Rectal smooth muscle tissue (tissue), 1 donor: ENCODE measurements around the gene SIGMAR1.

Source experiments
- H3K27ac ChIP-seq: one replicate; pipeline ENCODE4 v1.7.0; 2013; ENCODE audit warnings: low read depth, low read length, inconsistent platforms
- H3K27me3 ChIP-seq: one replicate; pipeline ENCODE4 v1.7.0; 2013; ENCODE audit warnings: low read length; ENCODE audit not compliant: control insufficient read depth, insufficient read depth
- H3K36me3 ChIP-seq: one replicate; pipeline ENCODE4 v1.7.0; 2013; ENCODE audit warnings: low read length; ENCODE audit not compliant: control insufficient read depth, insufficient read depth
- H3K4me1 ChIP-seq: one replicate; pipeline ENCODE4 v1.7.0; 2013; ENCODE audit warnings: low read length; ENCODE audit not compliant: control insufficient read depth, insufficient read depth
- H3K4me3 ChIP-seq: one replicate; pipeline ENCODE4 v1.7.0; 2013; ENCODE audit warnings: low read length
- H3K9ac ChIP-seq: one replicate; pipeline ENCODE4 v1.7.0; 2013; ENCODE audit warnings: low read length

SIGMAR1 gene

DNA sequence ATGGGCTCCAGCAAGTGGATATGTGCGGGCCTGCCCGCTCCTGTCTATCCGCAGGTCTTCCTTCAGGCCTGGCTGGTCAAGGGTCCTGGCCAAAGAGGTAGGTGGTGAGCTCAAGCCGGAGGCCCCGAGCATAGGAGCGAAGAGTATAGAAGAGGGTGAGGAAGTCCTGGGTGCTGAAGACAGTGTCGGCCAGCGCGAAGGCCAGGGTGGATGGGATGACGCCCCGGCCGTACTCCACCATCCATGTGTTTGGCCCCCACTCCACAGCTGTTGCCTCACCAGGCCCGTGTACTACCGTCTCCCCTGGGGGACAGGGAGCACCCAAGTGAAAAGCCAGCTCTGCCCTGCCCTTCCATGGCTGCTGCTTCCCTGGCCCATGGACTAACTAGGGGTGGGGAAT, 2.0 kb downstream of the SIGMAR1 start:
- peaks cover 15% of the 10 kb centered on the region for H3K4me1 ChIP-seq
- no peak overlapping the region for H3K27ac ChIP-seq
- peaks cover under 1% of the 10 kb centered on the region for H3K27me3 ChIP-seq
- H3K4me3 ChIP-seq, result no peak overlapping the region
- H3K36me3 ChIP-seq, result peaks cover 8% of the 10 kb centered on the region
- H3K9ac ChIP-seq, result no peak overlapping the region

DNA sequence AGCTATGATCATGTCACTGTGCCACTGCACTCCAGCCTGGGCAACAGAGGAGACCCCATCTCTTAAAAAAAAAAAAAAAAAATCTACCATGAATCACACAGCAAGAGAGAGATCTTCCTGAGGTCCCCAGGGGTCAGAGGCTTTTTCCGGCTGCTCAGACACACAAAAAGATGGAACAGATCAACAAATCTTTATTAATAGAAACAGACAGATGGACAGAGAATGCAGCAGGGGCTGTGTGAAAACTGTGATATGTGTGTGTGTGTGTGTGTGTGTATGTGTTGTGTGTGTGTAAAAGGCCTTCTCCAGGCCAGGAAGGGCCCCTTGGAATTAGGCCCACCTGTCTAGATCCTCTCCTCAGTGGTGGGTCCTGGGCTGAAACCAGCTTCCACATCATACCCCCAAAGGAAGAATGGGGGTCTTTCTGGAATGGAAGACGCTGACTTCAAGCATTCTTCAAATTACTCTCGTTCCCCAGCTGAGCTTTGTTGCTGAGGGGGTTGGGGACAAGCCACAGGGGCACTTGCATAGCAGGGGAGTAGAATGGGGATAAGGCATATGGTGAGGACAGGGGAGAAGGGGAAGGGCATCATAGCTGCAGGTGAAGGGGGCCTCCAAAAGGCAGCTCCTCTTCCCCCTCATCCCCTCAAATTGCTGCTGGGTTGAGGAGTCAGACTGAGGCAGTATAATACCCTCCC, 2.9 kb downstream of the SIGMAR1 start:
- Histone ChIP-seq H3K27me3 (peaks cover 9% of the 10 kb centered on the region), H3K4me3 (no peak overlapping the region), H3K4me1 (peaks cover 15% of the 10 kb centered on the region), H3K27ac (no peak overlapping the region), H3K36me3 (peaks cover 8% of the 10 kb centered on the region), H3K9ac (no peak overlapping the region)

DNA sequence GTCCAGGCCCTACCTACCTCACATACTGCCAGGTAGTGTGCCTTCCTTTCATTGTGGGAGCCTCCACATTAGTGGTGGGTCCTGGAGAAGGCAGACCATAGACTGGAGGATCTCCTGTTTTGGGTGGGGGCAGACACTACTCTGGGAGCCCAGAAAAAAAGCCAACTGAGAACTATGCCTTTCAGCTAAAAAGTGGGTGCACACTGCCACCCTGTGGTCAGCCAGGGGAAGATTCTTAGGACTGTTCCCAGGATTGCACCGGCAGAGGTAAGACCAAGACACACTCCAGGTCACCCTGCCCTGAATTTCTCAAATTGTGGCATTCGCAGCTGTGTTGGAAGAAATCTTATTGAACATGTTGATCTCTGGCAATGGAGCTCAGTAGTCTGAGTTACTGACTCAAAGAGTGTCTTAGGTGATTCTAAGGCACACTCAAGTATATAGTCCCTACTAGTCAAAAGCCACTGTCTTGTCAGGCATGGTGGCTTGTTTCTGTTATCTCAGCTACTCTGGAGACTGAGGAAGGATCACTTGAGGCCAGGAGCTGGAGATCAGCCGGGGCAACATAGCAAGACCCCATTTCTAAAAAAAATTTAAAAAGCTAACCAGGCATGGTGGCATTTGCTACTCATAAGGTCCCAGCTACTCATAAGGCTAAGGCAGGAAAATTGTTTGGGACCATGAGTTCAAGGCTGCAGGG, 3.6 kb downstream of the SIGMAR1 start:
- no peak overlapping the region for H3K27ac ChIP-seq

DNA sequence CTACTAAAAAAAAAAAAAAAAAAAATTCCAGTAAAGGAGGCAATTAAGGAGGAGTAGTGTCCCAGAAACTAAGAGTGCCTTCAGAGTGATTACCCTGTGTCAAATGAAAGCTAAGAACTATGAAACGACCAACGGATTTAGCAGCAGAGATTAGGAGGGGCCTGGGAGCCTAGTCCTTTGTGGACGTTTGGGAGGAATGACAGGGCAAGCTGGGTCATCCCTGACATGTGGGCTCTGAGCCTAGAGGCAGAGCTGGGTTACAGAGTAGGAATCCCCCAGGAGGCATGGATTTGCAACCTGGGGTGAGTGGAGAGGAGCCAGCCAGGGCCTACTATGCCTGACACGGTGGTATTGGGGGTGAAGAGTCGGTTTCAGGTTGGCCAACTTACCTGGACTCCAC, 4.4 kb downstream of the SIGMAR1 start:
- H3K27ac ChIP-seq, result no peak overlapping the region
- H3K4me1 ChIP-seq, result peaks cover 16% of the 10 kb centered on the region

More for the DNA sequence above, 3.6 kb downstream of the SIGMAR1 start:
- H3K36me3 ChIP-seq, result peaks cover 8% of the 10 kb centered on the region
- no peak overlapping the region for H3K4me3 ChIP-seq
- H3K4me1 ChIP-seq, result peaks cover 15% of the 10 kb centered on the region
- peaks cover 15% of the 10 kb centered on the region for H3K27me3 ChIP-seq
- H3K9ac ChIP-seq, result no peak overlapping the region

DNA sequence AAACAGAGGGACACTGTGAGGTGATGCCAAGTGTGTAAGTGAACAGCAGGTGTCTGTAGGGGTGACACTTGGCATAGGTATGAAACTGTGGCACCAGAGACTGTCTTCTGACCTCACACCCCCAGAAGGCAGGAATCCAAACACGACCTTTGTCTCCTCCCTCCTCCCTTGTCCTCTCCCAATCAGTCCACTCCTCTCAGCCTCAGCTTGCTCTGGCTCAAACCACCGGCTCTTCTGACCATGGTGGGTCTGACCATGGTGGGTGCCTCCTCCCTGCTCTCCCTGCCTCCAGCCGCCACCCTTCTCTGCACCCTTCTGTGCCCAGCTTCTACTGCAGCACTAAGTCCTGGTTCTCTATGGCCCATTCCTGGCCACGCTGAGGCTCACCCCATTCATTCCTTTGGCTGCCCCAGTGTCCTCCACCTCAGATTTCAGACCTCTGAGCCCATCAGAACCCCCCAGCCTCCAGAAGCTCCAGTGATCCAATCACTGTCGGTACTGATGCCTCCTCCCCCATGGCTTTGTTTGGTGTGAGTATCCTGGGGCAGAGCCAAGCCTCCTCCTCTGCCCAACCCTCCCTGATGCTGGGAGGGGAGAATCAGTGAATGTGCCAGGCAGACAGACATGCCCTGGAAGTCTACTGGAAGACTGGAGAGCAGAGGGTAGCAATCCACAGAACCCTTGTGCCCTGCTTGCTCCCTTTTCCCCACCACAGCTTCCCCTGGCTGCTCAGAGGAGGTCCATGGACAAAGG, 7.0 kb downstream of the SIGMAR1 start:
- no peak overlapping the region for H3K4me3 ChIP-seq
- H3K4me1 ChIP-seq, result peaks cover 5% of the 10 kb centered on the region
- no peak overlapping the region for H3K9ac ChIP-seq
- peaks cover 45% of the 10 kb centered on the region for H3K27me3 ChIP-seq
- H3K36me3 ChIP-seq, result peaks cover 7% of the 10 kb centered on the region
- H3K27ac ChIP-seq, result no peak overlapping the region

More for the DNA sequence above, 4.4 kb downstream of the SIGMAR1 start:
- peaks cover 19% of the 10 kb centered on the region for H3K27me3 ChIP-seq
- peaks cover 8% of the 10 kb centered on the region for H3K36me3 ChIP-seq
- no peak overlapping the region for H3K9ac ChIP-seq
- no peak overlapping the region for H3K4me3 ChIP-seq

- Histone ChIP-seq H3K27me3 (peaks cover 53% of the 10 kb centered on the region), H3K4me3 (peak overlapping the region; percentile 40), H3K9ac (no peak overlapping the region)
Measured at GRCh38 chr9:34629491-34629808, 8.1 kb downstream of the SIGMAR1 start.

DNA sequence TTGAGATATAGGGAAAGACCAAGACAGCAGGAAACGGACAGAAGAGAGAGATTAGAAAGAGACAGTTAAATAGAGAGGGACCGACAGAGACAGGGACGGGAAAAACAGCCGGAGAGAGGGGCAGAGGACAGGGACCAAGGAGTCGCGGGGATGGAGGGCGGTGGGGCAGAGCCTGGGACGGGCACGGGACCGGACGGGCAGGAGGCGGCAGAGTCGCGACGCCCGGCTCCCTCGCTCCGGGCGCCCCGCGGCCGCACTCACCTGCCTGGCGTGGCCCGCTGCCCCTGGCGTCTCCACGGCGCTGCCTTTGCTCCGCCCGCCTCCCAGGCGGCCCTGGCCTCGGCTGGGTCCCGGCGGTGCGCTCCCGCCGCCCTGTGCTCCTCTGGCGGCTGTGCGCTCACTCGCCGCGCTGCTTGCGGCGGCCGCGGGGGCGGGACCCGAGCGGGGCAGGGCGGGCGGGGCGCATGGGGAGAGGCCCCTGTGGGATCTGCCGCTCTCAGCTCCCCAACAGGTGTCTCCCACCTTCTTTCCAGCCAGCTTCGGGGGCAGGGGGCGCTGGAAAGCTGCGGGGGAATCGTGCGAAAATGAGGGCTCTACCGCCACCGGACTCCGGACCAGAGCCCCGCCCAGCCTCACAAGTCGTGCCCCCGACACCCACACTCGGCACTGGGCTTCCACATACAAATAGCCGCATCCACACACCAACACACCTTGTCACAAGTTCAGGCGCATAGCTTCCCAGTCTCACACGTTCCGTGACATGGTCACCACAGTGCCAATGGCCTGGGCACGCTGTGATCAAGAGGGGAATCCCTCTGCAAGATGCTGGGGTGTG, 8.7 kb downstream of the SIGMAR1 start, which contains the start of gene ARID3C:
Gene ARID3C, minus strand, starts transcription at position 411 of the 835 bp plus-strand sequence. CDS start 1,052 bp downstream, outside the sequence.
- no peak within 1 kb of the TSS for H3K9ac ChIP-seq
- peaks cover 56% of the 10 kb centered on the region for H3K27me3 ChIP-seq
- H3K4me1 ChIP-seq, result peaks cover 5% of the 10 kb centered on the region
- H3K4me3 ChIP-seq, result peak within 1 kb of the TSS; percentile 53
- no peak within 1 kb of the TSS for H3K27ac ChIP-seq
- H3K36me3 ChIP-seq, result no peaks in the 10 kb centered on the region

More at GRCh38 chr9:34629491-34629808, 8.1 kb downstream of the SIGMAR1 start:
- Histone ChIP-seq H3K4me1 (peaks cover 5% of the 10 kb centered on the region), H3K36me3 (no peaks in the 10 kb centered on the region), H3K27ac (no peak overlapping the region)

GRCh38 chr9:34627716-34628655, 9.6 kb downstream of the SIGMAR1 start:
- H3K9ac ChIP-seq, result no peak overlapping the region
- peaks cover 5% of the 10 kb centered on the region for H3K4me1 ChIP-seq
- H3K4me3 ChIP-seq, result peak overlapping the region; percentile 53
- no peak overlapping the region for H3K27ac ChIP-seq
- no peaks in the 10 kb centered on the region for H3K36me3 ChIP-seq
- H3K27me3 ChIP-seq, result peaks cover 62% of the 10 kb centered on the region

GRCh38 chr9:34625186-34625486, 12.5 kb downstream of the SIGMAR1 start:
- Histone ChIP-seq H3K27ac (no peak overlapping the region), H3K4me3 (no peak overlapping the region), H3K4me1 (peaks cover 9% of the 10 kb centered on the region), H3K9ac (no peak overlapping the region), H3K36me3 (no peaks in the 10 kb centered on the region), H3K27me3 (peaks cover 62% of the 10 kb centered on the region)

DNA sequence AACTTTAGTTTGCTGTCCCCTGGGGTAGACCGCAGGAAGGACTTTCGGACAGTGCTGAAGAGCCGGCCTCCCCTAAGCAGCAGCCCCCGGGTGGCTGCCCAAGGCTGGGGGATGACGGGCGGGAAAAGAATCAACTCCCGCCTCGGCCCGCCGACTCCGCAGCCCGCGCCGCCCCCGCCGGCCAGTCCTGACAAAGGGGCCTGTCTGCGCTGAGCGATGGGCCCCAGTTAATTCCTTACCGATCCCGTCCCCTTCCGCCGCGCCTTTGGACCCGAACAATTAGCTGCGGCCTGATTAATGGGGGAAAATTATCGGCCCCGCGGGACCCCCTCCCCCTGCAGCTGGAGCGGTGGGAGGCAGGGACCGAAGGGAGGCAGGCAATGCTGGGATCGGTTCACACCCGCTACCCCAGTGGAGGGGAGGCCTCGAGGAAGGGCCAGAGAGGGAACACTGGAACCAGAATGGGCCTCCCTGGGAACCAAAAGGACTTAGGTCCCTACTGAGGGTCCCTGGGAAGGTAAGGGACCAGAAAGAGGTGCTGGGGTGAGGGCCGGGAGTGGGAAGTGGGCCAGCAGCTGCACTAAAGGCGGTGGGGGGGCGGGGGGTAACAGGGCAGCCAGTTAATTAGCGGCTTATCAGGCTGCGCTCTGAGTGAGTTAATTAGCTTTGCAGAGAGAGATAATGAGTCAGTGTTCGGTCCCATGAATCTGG, 13.0 kb downstream of the SIGMAR1 start:
- Histone ChIP-seq H3K4me3 (no peak overlapping the region), H3K36me3 (no peaks in the 10 kb centered on the region), H3K4me1 (peaks cover 12% of the 10 kb centered on the region), H3K9ac (no peak overlapping the region), H3K27ac (no peak overlapping the region), H3K27me3 (peaks cover 58% of the 10 kb centered on the region)
